SK-N-SH (cell line): ENCODE results near the gene SH3TC1. TPM values are rescaled to one million over a fixed set of nuclear protein-coding genes. Genes with fewer than 3 reads are reported as not detected.

Source experiments
- CTCF ChIA-PET: fragments of 300-600, 350-600 bp; formaldehyde crosslinking; extraction: SDS; loops from one replicate; lab custom pipeline; 2021; lab: Yijun Ruan, JAX
- POLR2A ChIA-PET: fragments of 350-600 bp; sonication (Branson Sonifier 250); formaldehyde crosslinking; extraction: SDS; loops from one replicate; lab custom pipeline; 2020; ENCODE audit warnings: antibody characterized with exemption, inconsistent platforms; lab: Yijun Ruan, JAX
- DNase-seq: peaks from one replicate; pipeline ENCODE4 v3.0.0; 2012
- H2AFZ ChIP-seq: fragments of 200-600 bp; sonication (generic); 2 replicates; pipeline ENCODE4 v1.8.1; 2016; ENCODE audit warnings: antibody characterized with exemption, mild to moderate bottlenecking, low read depth
- H3F3A ChIP-seq: fragments of 200-600 bp; sonication (generic); replicated peaks from 2 replicates; pipeline ENCODE3; 2016; ENCODE audit warnings: antibody characterized with exemption, mild to moderate bottlenecking; ENCODE audit not compliant: insufficient read depth
- H3K27ac ChIP-seq, 2 experiments: fragments of 200-500 bp in 1 of 2; fragments of 200-600 bp in 1 of 2; sonication (Bioruptor generic) in 1 of 2; sonication (generic), shearing (Covaris generic) in 1 of 2; 2 replicates each; pipeline versions ENCODE4 v1.5.1 to v1.6.1; 2014 to 2016; ENCODE audit warnings: low read depth in 2 of 2, inconsistent platforms in 1 of 2, low read length in 1 of 2, mild to moderate bottlenecking in 1 of 2, mixed read lengths in 1 of 2
- H3K27me3 ChIP-seq: fragments of 200-600 bp; sonication (generic), shearing (Covaris generic); 2 replicates; pipeline ENCODE4 v1.6.1; 2016; ENCODE audit warnings: mixed run types; ENCODE audit not compliant: insufficient read depth
- H3K36me3 ChIP-seq, 2 experiments: fragments of 200-500 bp in 1 of 2; fragments of 200-600 bp in 1 of 2; sonication (Bioruptor generic) in 1 of 2; sonication (generic) in 1 of 2; replicated peaks in 1 of 2; 2 replicates each; pipeline versions ENCODE3 to v1.5.1; 2014 to 2016; ENCODE audit warnings: low read length in 1 of 2, mild to moderate bottlenecking in 1 of 2; ENCODE audit not compliant: insufficient read depth in 2 of 2, control insufficient read depth in 1 of 2
- H3K4me1 ChIP-seq, 2 experiments: fragments of 200-500 bp in 1 of 2; fragments of 200-600 bp in 1 of 2; sonication (Bioruptor generic) in 1 of 2; sonication (generic), shearing (Covaris generic) in 1 of 2; 2 replicates each; pipeline versions ENCODE4 v1.5.1 to v1.6.1; 2014 to 2016; ENCODE audit warnings: low read depth in 1 of 2, low read length in 1 of 2, mixed run types in 1 of 2; ENCODE audit not compliant: insufficient read depth in 2 of 2, control insufficient read depth in 1 of 2
- H3K4me2 ChIP-seq: fragments of 200-600 bp; sonication (generic), shearing (Covaris generic); 2 replicates; pipeline ENCODE4 v1.6.1; 2017; ENCODE audit warnings: mixed run types
- H3K4me3 ChIP-seq, 2 experiments: fragments of 200-500 bp in 1 of 2; fragments of 200-600 bp in 1 of 2; sonication (Bioruptor generic) in 1 of 2; sonication (generic), shearing (Covaris generic) in 1 of 2; 2 replicates each; pipeline versions ENCODE4 v1.5.1 to v1.8.1; 2014 to 2016; ENCODE audit warnings: low read depth in 2 of 2, inconsistent platforms in 1 of 2, low read length in 1 of 2, mild to moderate bottlenecking in 1 of 2, mixed read lengths in 1 of 2, moderate library complexity in 1 of 2
- H3K79me2 ChIP-seq: fragments of 200-600 bp; sonication (generic); 2 replicates; pipeline ENCODE4 v1.8.1; 2017; ENCODE audit warnings: mild to moderate bottlenecking; ENCODE audit not compliant: insufficient read depth
- H3K9ac ChIP-seq: fragments of 200-600 bp; sonication (generic); 2 replicates; pipeline ENCODE4 v1.6.1; 2017; ENCODE audit warnings: mixed run types
- H3K9me2 ChIP-seq: fragments of 200-600 bp; sonication (generic); 2 replicates; pipeline ENCODE4 v1.6.1; 2017; ENCODE audit warnings: mixed run types
- H3K9me3 ChIP-seq: fragments of 200-600 bp; sonication (generic); 2 replicates; pipeline ENCODE4 v1.6.1; 2017; ENCODE audit warnings: mixed run types, mild to moderate bottlenecking, moderate library complexity
- H4K20me1 ChIP-seq: fragments of 200-600 bp; sonication (generic); 2 replicates; pipeline ENCODE4 v1.6.1; 2017; ENCODE audit warnings: mild to moderate bottlenecking, mixed run types; ENCODE audit not compliant: insufficient read depth
- CTCF ChIP-seq: fragments of 200-600 bp; sonication (generic); IDR thresholded peaks from 2 replicates; pipeline ENCODE4 v1.6.1; 2017; ENCODE audit warnings: antibody characterized with exemption, mild to moderate bottlenecking, moderate library complexity
- ELF1 ChIP-seq: IDR thresholded peaks from 2 replicates; pipeline ENCODE4 v1.4.0; 2012
- FOSL2 ChIP-seq: IDR thresholded peaks from 2 replicates; pipeline ENCODE4 v1.4.0; 2012; ENCODE audit warnings: low read depth, mild to moderate bottlenecking, moderate library complexity, borderline replicate concordance
- FOXM1 ChIP-seq: IDR thresholded peaks from 2 replicates; pipeline ENCODE4 v1.4.0; 2012; ENCODE audit warnings: low read depth, mild to moderate bottlenecking
- GABPA ChIP-seq: IDR thresholded peaks from 2 replicates; pipeline ENCODE4 v1.4.0; 2012; ENCODE audit warnings: low read depth, mild to moderate bottlenecking
- GATA2 ChIP-seq: sonication (generic); formaldehyde crosslinking; IDR thresholded peaks from 2 replicates; pipeline ENCODE4 v1.5.0; 2020; ENCODE audit warnings: mild to moderate bottlenecking, missing genetic modification reagents
- IRF3 ChIP-seq: fragments of 150-350 bp; IDR thresholded peaks from 2 replicates; pipeline ENCODE4 v1.6.1; 2016; ENCODE audit warnings: mild to moderate bottlenecking, low read depth, low read length
- NFIC ChIP-seq: IDR thresholded peaks from 2 replicates; pipeline ENCODE4 v1.4.0; 2012; ENCODE audit warnings: borderline replicate concordance
- NRF1 ChIP-seq: IDR thresholded peaks from 2 replicates; pipeline ENCODE4 v1.6.1; 2012; ENCODE audit warnings: low read depth, mild to moderate bottlenecking, low read length
- PBX3 ChIP-seq: IDR thresholded peaks from 2 replicates; pipeline ENCODE4; 2012
- POLR2AphosphoS5 ChIP-seq: IDR thresholded peaks from 2 replicates; pipeline ENCODE4 v1.6.1; 2012; ENCODE audit warnings: low read depth, low read length
- RCOR1 ChIP-seq: fragments of 150-350 bp; IDR thresholded peaks from 2 replicates; pipeline ENCODE4 v1.6.1; 2017; ENCODE audit warnings: antibody characterized with exemption, low read length
- REST ChIP-seq: IDR thresholded peaks from 2 replicates; pipeline ENCODE4 v1.6.1; 2012; ENCODE audit warnings: mild to moderate bottlenecking, low read depth, low read length, moderate library complexity
- SIN3A ChIP-seq: IDR thresholded peaks from 2 replicates; pipeline ENCODE4 v1.6.1; 2012; ENCODE audit warnings: low read depth, mild to moderate bottlenecking, low read length, moderate library complexity, borderline replicate concordance
- SMC3 ChIP-seq: IDR thresholded peaks from 2 replicates; pipeline ENCODE4 v1.6.1; 2012; ENCODE audit warnings: low read depth, low read length, improper control_type of control experiment
- TCF12 ChIP-seq: IDR thresholded peaks from 2 replicates; pipeline ENCODE4 v1.4.0; 2012
- USF2 ChIP-seq: fragments of 150-350 bp; IDR thresholded peaks from 2 replicates; pipeline ENCODE4 v1.6.1; 2017; ENCODE audit warnings: antibody characterized with exemption, low read length, low read depth, borderline replicate concordance
- YY1 ChIP-seq: IDR thresholded peaks from 2 replicates; pipeline ENCODE4 v1.4.0; 2012; ENCODE audit warnings: low read depth, mild to moderate bottlenecking
- ZBTB33 ChIP-seq: IDR thresholded peaks from 2 replicates; pipeline ENCODE4 v1.4.0; 2012; ENCODE audit warnings: low read depth, borderline replicate concordance
- polyA plus RNA-seq, 3 experiments: library from polyadenylated mRNA; depleted of rRNA; stranded (reverse); fragments of >200 nt; gene quantifications; 2 replicates each; pipeline ENCODE4 v1.2.3, GENCODE V29; 2012

SH3TC1 gene
- polyA plus RNA-seq, 1 of the 3 experiments (the other 2 are of a cell fraction) = 2.7 TPM

- TF ChIP-seq FOXM1 (no peak), POLR2AphosphoS5 (no peak), ZBTB33 (no peak), GATA2 (CRISPR knock-in tag) (peak; percentile 94), REST (no peak)
- TF ChIP-seq, all 33 proteins: peak for 10
These were observed 22.4 kb downstream of the SH3TC1 start (continued) for GRCh38 chr4:8221476-8221875.

GRCh38 chr4:8221985-8222384 is 22.9 kb downstream of the SH3TC1 start:
- H4K20me1 ChIP-seq = no peaks in the 10 kb centered on the region
- H2AFZ ChIP-seq = no peak overlapping the region
- H3K79me2 ChIP-seq = no peaks in the 10 kb centered on the region
- peaks cover 0 to 27% of the 10 kb centered on the region in 2 experiments; a peak in 1 of 4 replicates for H3K4me1 ChIP-seq
- ChIA-PET POLR2A (interaction anchor here (0.9 kb wide), 1 partner anchor 23 kb away, joined by 5 read pairs; the partner anchor contains the start of gene SH3TC1), CTCF (interaction anchor here (1.1 to 3.1 kb wide), 6 partner anchors 18 to 188 kb away, joined by 3 to 13 read pairs (median 6); partner anchors contain the start of gene SH3TC1)
- H3K9ac ChIP-seq = no peak overlapping the region
- H3K9me2 ChIP-seq = no peaks in the 10 kb centered on the region
- no peaks in the 10 kb centered on the region for H3K9me3 ChIP-seq
- no peaks in the 10 kb centered on the region for H3F3A ChIP-seq
- DNase-seq = no peak
- no peak overlapping the region for H3K4me2 ChIP-seq
- peaks cover 0 to 3% of the 10 kb centered on the region in 2 experiments for H3K36me3 ChIP-seq
- no peak overlapping the region for H3K4me3 ChIP-seq
- H3K27me3 ChIP-seq = no peaks in the 10 kb centered on the region
- peak overlapping the region; percentile 40 to 98; a peak in 3 of 4 replicates for H3K27ac ChIP-seq
- TF ChIP-seq YY1 (no peak), PBX3 (no peak), IRF3 (no peak), RCOR1 (no peak), CTCF (no peak), NFIC (no peak), FOSL2 (no peak), SIN3A (no peak), ZBTB33 (no peak), TCF12 (no peak), ELF1 (no peak), GABPA (no peak), NRF1 (no peak), USF2 (no peak), SMC3 (no peak)
